Activated CD8-positive, alpha-beta memory T cell treated with anti-CD3 and anti-CD28 coated beads, Interleukin-2, amount 50 U/mL, for 1 hour (primary cell): ENCODE results near the gene FCHSD1.

Experiments used
- DNase-seq: peaks from one replicate; pipeline ENCODE4 v3.0.0-alpha.2; 2020; ENCODE audit errors: extremely low read depth

FCHSD1 gene

GRCh38 chr5:141650851-141651727, at the start of gene FCHSD1:
Gene FCHSD1 (minus strand): TSS chr5:141651418. CDS start chr5:141651368, 50 bp downstream.
- DNase-seq, result no peak

GRCh38 chr5:141697586-141697985, 46.4 kb upstream of the FCHSD1 start:
- no peak for DNase-seq

DNA sequence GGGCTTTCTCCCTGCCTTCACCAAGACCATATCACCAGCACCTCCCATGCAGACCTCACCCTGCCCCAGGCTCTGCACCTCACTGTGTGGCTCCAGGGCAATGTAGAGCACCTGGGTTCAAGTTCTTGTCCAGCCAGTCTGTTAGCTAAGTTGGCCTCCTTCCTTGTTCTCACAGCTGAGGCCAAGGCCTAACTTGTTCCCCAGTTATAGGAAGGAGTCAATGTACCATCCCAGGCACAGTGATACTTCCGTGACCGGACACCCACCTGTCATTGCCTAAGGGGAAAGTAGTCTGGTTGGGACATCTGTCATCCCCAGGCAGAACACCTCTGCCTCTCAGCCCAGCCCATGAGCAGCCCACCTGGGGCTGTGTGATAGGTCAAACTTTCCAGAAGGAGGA, 45.2 kb upstream of the FCHSD1 start:
- no peak for DNase-seq

GRCh38 chr5:141695627-141696215, 44.5 kb upstream of the FCHSD1 start:
- DNase-seq, result no peak

GRCh38 chr5:141694479-141694878, 43.3 kb upstream of the FCHSD1 start:
- no peak for DNase-seq

DNA sequence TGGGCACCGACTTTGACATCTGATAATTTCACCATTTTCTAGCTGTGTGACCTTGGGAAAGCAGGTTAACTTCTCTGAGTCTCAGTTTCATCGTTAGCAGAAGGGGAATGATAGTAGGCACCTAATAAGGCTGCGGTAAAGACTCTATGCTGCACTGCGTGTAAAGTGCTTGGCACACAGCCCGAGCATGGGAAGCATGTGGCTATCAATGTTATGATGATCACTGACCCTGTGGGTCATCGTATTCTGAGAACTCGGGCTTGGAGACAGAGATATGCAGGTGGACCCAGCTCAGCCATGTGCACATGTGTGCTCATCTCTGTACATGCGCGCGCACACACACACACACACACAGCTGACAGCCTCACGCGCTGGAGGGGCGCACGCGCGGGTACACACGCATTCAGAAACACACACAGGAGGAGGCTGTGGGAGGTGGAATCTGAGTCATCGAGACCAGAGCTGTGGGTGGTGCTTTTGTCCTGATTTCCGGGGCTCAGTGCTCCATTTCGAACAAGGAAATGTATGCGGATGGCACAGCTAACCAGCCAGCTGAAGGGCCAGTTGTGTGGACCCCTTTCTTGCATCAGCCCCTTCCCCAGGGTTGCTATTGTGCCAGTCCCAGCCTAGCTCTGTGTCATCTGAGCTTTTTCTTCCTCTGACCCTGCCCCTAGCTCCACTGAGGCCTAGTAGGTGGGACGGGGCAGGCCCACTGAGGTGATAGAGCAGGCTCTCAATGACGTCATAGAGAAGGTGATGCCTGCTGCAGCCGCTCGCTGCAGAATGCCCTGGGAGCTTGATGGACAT, 41.9 kb upstream of the FCHSD1 start:
- no peak for DNase-seq

DNA sequence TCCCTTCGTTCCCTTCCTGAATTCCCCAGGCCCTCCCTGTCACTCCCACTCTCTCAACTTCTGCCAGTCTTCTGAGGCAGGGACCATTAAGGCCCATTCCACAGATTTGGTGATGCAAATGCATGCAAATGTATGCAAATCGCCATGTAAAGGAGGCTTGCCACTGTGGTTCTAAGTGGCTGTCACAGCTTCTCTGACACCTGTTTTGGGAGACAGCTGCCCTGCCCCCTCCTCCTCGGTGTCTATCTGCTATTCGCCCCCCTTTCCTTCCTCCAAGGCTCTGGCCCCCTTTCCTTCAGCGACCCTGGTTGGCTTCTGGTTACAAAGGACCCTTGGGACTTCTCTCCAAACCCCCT, 41.3 kb upstream of the FCHSD1 start:
- no peak for DNase-seq

- no peak for DNase-seq
Observed at GRCh38 chr5:141691867-141692532, 40.8 kb upstream of the FCHSD1 start.

GRCh38 chr5:141691286-141691866, 40.2 kb upstream of the FCHSD1 start:
- DNase-seq, result no peak

GRCh38 chr5:141686648-141687416, 35.6 kb upstream of the FCHSD1 start:
- no peak for DNase-seq

DNA sequence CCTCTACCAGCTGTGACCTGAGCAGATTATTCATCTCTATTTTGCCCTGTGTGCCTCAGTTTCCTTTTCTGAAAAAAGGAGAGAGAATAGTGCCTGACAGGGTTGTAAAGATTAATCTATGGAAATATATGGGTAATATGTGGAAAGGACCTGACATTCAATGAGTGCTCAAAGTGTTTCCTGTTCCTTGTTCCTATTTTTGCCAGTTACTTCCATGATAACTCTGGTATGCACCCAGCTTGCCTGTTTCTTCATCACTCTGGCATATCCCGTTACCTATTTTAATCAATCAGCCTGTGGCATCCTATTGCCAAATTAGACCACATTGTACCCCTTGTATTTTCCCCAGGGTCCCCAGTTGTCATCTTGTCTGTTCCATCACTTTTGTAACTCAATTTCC, 34.4 kb upstream of the FCHSD1 start:
- DNase-seq, result no peak

- no peak for DNase-seq
Observed at GRCh38 chr5:141683596-141684141, 32.5 kb upstream of the FCHSD1 start.

GRCh38 chr5:141681695-141682641, 30.8 kb upstream of the FCHSD1 start, which contains the start of gene ARAP3:
Gene ARAP3 (minus strand): TSS chr5:141682230. CDS start chr5:141680486, 1,744 bp downstream.
- DNase-seq, result no peak

DNA sequence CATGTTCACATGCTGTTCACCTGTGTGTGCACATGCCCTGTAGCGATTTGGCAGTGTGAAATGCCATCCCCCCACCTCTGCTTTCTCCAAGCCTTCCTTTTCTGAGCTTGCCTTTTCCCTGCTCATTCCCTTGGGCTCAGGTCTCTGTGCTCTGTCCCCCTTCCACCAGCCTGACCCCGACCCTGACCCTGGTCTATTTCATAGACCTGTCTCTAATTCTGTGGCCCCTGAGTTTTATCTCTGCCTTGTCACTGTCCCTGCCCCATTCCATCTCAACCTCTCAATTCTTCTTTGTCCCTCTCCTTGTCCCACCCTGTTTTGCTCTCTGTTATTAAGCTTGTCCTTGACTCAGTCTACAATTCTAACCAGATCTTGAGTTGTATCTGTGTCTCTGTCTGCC, 30.1 kb upstream of the FCHSD1 start:
- DNase-seq, result no peak

GRCh38 chr5:141680751-141681201, 29.6 kb upstream of the FCHSD1 start:
- DNase-seq, result no peak

GRCh38 chr5:141680178-141680577, 29.0 kb upstream of the FCHSD1 start:
- DNase-seq, result no peak

DNA sequence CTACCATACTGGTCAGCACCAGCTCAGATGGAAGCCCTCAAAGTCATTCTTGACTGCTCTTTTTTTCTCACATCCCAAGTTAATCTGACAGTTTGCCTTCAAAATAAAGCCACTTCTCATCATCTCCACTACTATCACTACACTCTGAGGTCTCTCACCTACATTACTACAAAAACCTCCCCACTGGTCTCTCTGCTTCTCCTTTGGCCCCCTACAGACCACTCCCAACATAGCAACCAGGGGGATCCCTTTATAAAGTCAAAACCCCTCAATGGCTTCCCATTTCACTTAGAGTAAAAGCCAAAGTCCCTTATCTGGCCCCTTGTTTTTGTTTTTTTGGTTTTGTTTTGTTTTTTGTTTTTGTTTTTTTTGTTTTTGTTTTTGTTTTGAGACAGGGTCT, 26.2 kb upstream of the FCHSD1 start:
- no peak for DNase-seq

DNA sequence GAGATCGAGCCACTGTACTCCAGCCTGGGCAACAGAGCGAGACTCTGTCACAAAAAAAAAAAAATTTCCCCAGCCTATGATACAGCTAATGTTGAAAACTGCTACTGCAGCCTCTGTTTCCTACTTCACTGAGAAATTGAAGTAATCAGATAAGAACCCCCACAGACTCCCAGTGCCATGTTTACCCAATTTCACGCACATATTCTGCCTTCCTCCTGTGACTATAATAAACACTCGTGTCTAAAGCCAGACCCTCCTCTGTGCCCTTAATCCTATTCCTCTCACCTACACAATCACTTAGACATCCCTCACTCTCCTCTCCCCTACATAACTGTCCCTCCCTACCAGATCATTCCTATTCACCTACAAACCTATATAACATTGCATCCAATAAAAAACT, 24.5 kb upstream of the FCHSD1 start:
- no peak for DNase-seq

DNA sequence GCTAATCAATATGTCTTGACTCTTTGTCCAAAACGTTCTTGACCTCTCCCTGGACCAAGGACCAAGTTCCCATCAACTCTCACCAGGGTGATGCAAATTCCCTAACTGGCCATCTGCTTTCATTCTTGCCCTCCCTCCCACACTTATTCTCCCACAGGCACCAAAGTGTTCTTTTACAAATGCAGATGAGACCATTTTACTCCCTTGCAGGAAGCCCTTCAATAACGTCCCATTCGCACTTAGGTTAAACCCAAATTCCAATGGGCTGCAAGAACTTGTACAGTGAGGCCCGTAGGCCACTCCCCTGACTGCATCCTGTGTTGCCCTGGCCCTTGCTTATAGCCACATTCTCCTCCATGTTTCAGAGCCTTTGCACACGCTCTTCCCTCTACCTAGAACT, 23.5 kb upstream of the FCHSD1 start:
- no peak for DNase-seq
